Neutrophil (primary cell): Measurements from ENCODE around the gene TNRC6C.
A peak's percentile ranks its signal among the peaks of the same experiment; 100 is the strongest.

Source experiments
- H3K27ac ChIP-seq: fragments of 200-600 bp; sonication (generic); 2 replicates; pipeline ENCODE4 v1.5.1; 2016; ENCODE audit warnings: mild to moderate bottlenecking, moderate library complexity
- H3K27me3 ChIP-seq: fragments of 200-600 bp; sonication (generic); 2 replicates; pipeline ENCODE4 v1.6.0; 2016; ENCODE audit warnings: mild to moderate bottlenecking
- H3K36me3 ChIP-seq: fragments of 200-600 bp; sonication (generic); 2 replicates; pipeline ENCODE4 v1.5.1; 2017
- H3K4me1 ChIP-seq, 2 experiments: fragments of 200-600 bp in 1 of 2; sonication (generic) in 1 of 2; 1 replicate in 1 of 2; 2 replicates in 1 of 2; pipeline versions ENCODE4 v1.5.1 to v1.6.1; 2013 to 2016; ENCODE audit warnings: low read depth in 1 of 2, low read length in 1 of 2, mild to moderate bottlenecking in 1 of 2, moderate library complexity in 1 of 2; ENCODE audit not compliant: control insufficient read depth in 1 of 2, insufficient read depth in 1 of 2
- H3K4me3 ChIP-seq, 2 experiments: fragments of 200-600 bp in 1 of 2; sonication (generic) in 1 of 2; 1 replicate in 1 of 2; 2 replicates in 1 of 2; pipeline ENCODE4 v1.5.1; 2013 to 2016; ENCODE audit warnings: low read depth in 1 of 2, low read length in 1 of 2, mild to moderate bottlenecking in 1 of 2, moderate library complexity in 1 of 2
- H3K9me3 ChIP-seq: fragments of 200-600 bp; sonication (generic); 2 replicates; pipeline ENCODE4 v1.5.1; 2016
- TF ChIP-seq, protein P1 (sequence below): fragments of 200-600 bp; sonication (generic); IDR thresholded peaks from 2 replicates; pipeline ENCODE4 v1.5.1; 2016; ENCODE audit warnings: antibody characterized with exemption

TNRC6C gene

DNA sequence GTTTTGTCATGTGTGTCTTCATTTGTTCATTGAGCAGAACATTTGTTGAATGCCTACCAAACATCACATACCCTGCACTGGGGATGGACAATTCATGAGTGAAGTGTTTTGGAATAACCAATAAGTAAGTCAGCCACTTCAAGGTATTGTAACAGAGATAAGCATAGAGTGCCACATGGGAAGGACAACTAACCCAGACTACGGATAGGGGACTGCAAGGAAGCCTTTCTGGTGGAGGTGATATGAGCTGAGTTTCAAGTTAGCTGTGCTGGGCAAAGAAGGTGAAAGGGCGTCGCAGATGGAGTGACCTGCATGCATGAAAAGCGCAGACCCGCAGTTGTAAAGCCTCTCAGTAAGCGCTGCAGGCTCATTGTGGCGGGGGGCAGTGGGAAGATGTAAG, 78.8 kb downstream of the TNRC6C start:
- Histone ChIP-seq H3K4me1 (peaks cover 0 to 14% of the 10 kb centered on the region in 2 experiments), H3K27me3 (no peaks in the 10 kb centered on the region), H3K27ac (no peak overlapping the region), H3K36me3 (peaks cover 56% of the 10 kb centered on the region), H3K9me3 (no peaks in the 10 kb centered on the region), H3K4me3 (no peak overlapping the region)
- TF ChIP-seq, protein P1, sequence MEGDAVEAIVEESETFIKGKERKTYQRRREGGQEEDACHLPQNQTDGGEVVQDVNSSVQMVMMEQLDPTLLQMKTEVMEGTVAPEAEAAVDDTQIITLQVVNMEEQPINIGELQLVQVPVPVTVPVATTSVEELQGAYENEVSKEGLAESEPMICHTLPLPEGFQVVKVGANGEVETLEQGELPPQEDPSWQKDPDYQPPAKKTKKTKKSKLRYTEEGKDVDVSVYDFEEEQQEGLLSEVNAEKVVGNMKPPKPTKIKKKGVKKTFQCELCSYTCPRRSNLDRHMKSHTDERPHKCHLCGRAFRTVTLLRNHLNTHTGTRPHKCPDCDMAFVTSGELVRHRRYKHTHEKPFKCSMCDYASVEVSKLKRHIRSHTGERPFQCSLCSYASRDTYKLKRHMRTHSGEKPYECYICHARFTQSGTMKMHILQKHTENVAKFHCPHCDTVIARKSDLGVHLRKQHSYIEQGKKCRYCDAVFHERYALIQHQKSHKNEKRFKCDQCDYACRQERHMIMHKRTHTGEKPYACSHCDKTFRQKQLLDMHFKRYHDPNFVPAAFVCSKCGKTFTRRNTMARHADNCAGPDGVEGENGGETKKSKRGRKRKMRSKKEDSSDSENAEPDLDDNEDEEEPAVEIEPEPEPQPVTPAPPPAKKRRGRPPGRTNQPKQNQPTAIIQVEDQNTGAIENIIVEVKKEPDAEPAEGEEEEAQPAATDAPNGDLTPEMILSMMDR, result no peak

DNA sequence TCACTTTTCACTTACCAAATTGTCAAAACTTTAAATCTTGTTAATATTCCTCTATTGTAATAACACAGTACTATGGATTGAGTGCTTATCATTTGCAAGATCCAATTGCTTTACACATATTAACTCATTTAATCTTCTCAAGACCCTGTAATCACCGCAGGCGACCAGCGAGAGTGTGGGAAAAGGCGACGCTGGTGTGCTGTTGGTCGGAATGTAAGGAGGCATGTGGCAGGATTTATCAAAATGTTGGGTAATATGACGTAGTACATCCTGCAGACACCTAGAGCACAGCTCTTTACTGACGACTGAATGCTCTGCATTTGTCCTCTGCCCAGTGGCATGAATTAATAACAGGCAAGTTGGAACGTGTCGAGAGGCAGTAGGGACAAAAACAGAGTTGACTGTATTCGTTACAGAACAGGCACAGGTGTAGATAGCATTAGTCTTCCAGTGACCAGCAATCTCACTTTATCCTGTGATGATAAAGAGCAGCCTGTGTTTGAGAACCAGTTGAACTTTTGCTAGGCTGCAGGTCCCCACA, 80.3 kb downstream of the TNRC6C start:
- Histone ChIP-seq H3K36me3 (peaks cover 42% of the 10 kb centered on the region), H3K27ac (no peak overlapping the region), H3K4me3 (no peak overlapping the region), H3K27me3 (no peaks in the 10 kb centered on the region), H3K4me1 (peaks cover 0 to 14% of the 10 kb centered on the region in 2 experiments), H3K9me3 (no peaks in the 10 kb centered on the region)
- TF ChIP-seq, protein P1, result no peak

DNA sequence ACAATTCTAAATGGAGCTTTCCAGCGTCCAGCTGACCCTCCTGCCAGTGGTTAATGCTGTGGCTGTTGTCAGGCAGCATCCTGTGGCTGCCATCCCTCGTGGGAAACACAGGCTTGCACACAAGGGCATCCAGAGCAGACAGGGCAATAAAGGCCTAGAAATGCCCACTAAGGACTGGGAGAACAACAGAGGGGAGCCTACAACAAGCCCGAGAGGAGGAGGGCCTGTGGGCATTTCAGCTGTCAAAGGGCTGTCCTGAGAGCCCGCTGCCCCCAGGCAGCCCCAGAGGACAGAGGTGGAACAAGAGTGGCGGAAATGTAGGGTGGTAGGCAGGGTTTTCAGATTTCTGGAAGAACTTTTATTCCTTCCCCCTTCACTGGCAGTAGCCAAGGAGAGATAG, 81.1 kb downstream of the TNRC6C start:
- Histone ChIP-seq H3K27ac (no peak overlapping the region), H3K36me3 (peaks cover 40% of the 10 kb centered on the region)

DNA sequence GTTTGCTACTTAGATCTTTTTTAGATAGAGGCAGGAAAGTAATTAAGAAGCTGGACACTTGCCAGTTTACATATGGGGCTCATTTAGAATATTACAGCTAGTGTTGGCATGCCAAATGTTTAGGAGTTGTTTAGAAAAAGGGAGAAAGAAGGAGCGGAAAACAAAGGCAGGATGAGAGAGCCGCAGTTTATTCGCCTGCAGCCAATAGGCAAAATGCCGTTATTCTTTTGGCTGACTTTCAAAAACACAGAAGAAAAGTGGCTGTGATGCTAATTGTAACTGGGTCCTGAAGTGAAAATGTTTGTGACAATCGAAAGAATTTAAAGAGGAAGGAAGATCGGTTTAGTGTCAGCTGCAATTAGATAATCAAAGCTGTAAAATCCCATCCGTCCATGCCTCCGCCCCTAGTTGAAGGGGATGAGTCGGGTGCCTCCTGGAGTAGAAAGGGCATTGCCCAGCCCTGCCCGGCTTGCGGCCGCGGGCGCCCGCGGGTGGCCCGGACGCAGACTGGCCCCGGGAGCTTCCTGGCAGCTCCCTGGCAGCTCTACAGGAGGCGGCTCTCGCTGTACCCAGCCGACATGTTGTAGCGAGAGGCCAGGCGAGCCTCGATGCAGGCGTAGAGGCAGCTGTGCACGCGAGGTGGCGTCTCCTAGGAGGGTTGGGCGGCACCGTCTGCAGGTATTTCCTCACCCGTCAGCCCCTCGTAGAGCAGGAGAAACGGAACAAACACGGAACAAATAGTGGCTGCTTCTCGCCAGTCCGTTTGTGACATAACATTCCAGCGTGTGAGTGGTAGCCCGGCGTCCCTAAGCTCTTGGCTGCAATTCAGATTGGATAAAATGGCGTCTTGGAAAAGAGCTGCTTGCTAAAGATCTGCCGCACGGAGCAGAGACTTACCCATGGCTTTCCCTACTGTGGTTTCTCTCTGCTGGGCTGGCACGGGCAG, 82.2 kb downstream of the TNRC6C start:
- peak overlapping the region; percentile 16 to 23 for H3K4me3 ChIP-seq
- H3K27ac ChIP-seq, result peak overlapping the region; percentile 60
- H3K27me3 ChIP-seq, result no peaks in the 10 kb centered on the region
- H3K4me1 ChIP-seq, result peaks cover 0 to 14% of the 10 kb centered on the region in 2 experiments
- H3K9me3 ChIP-seq, result no peaks in the 10 kb centered on the region
- TF ChIP-seq, protein P1, result no peak
- peaks cover 30% of the 10 kb centered on the region for H3K36me3 ChIP-seq

More for the DNA sequence above, 81.1 kb downstream of the TNRC6C start:
- TF ChIP-seq, protein P1, result no peak
- Histone ChIP-seq H3K4me3 (no peak overlapping the region), H3K9me3 (no peaks in the 10 kb centered on the region), H3K27me3 (no peaks in the 10 kb centered on the region), H3K4me1 (peaks cover 0 to 14% of the 10 kb centered on the region in 2 experiments)

DNA sequence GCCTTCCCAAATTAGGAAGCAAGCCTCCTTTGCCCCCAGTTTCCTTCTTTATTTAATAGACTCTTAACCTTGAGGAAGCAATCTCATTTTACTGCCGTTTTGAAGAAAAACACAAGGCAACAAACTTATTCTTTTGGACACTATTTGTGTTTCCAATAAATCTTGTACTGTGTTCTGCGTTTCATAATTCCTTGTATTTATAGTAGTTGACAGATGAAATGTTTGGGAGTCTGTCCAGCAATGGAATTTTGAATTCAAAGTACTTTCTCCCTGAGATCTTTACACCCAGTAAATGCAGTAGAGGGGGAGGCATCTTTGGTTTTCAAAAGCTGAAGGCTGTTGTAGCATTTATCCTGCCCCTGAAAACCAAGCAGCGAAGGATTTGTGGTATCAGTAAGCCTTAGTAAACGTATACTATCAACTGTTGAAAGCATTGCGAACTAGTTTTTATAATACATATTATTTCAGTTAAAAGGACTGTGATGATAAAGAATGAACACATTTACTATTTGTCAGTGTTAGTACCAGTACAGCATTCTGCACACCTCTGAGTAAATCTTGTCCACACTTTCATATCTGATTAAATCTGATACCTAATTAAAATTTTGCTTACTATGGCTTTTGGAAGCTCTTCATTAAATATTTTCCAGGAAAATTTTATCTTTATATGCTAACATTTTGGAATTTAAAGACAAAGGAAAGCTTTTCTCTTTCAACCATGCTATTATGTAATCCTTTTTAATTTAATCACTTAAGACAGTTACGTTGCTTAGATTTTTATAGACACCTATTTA, 83.1 kb downstream of the TNRC6C start:
- H3K36me3 ChIP-seq, result peaks cover 23% of the 10 kb centered on the region
- no peaks in the 10 kb centered on the region for H3K9me3 ChIP-seq
- H3K4me3 ChIP-seq, result peak overlapping the region; percentile 16 to 23
- H3K27ac ChIP-seq, result peak overlapping the region; percentile 60
- TF ChIP-seq, protein P1, result no peak
- H3K27me3 ChIP-seq, result no peaks in the 10 kb centered on the region
- peaks cover 0 to 15% of the 10 kb centered on the region in 2 experiments for H3K4me1 ChIP-seq
